Activated CD8-positive, alpha-beta memory T cell treated with anti-CD3 and anti-CD28 coated beads, Interleukin-2, amount 50 U/mL, for 1 hour (primary cell): ENCODE data around the gene ARFGAP3.

Source experiments
- DNase-seq: peaks from one replicate; pipeline ENCODE4 v3.0.0-alpha.2; 2020; ENCODE audit errors: extremely low read depth

ARFGAP3 gene

GRCh38 chr22:42883970-42884369, 26.9 kb upstream of the ARFGAP3 start:
- no peak for DNase-seq

GRCh38 chr22:42883121-42883520, 26.0 kb upstream of the ARFGAP3 start:
- no peak for DNase-seq

GRCh38 chr22:42881982-42882656, 25.0 kb upstream of the ARFGAP3 start:
- no peak for DNase-seq

- no peak for DNase-seq
Observed at GRCh38 chr22:42881298-42881697, 24.2 kb upstream of the ARFGAP3 start.

GRCh38 chr22:42880815-42881214, 23.7 kb upstream of the ARFGAP3 start:
- DNase-seq, result no peak

GRCh38 chr22:42879371-42880021, 22.4 kb upstream of the ARFGAP3 start:
- DNase-seq, result no peak

- no peak for DNase-seq
Observed at GRCh38 chr22:42878561-42879305, 21.7 kb upstream of the ARFGAP3 start.

GRCh38 chr22:42877597-42878340, 20.7 kb upstream of the ARFGAP3 start:
- DNase-seq, result no peak

GRCh38 chr22:42877158-42877557, 20.1 kb upstream of the ARFGAP3 start:
- no peak for DNase-seq

GRCh38 chr22:42876041-42876440, 19.0 kb upstream of the ARFGAP3 start:
- DNase-seq, result no peak

- DNase-seq, result no peak
Observed at GRCh38 chr22:42874010-42874409, 16.9 kb upstream of the ARFGAP3 start.

- DNase-seq, result no peak
Observed at GRCh38 chr22:42873356-42873755, 16.3 kb upstream of the ARFGAP3 start.

GRCh38 chr22:42872821-42873220, 15.7 kb upstream of the ARFGAP3 start:
- no peak for DNase-seq

GRCh38 chr22:42871146-42872050, 14.3 kb upstream of the ARFGAP3 start:
- DNase-seq, result no peak

GRCh38 chr22:42869888-42870480, 12.9 kb upstream of the ARFGAP3 start:
- no peak for DNase-seq

- no peak for DNase-seq
Observed at GRCh38 chr22:42869463-42869862, 12.4 kb upstream of the ARFGAP3 start.

GRCh38 chr22:42868751-42869251, 11.7 kb upstream of the ARFGAP3 start:
- DNase-seq, result no peak

- DNase-seq, result no peak
Observed at GRCh38 chr22:42866100-42866499, 9.0 kb upstream of the ARFGAP3 start.

- no peak for DNase-seq
Observed at GRCh38 chr22:42865536-42865935, 8.5 kb upstream of the ARFGAP3 start.

- DNase-seq, result no peak
Observed at GRCh38 chr22:42863349-42863961, 6.4 kb upstream of the ARFGAP3 start.
